Tibial artery (tissue), 4 donors: ENCODE data around the gene ELP5.

Source experiments
- DNase-seq, 2 donors: peaks; one replicate each; pipeline ENCODE4 v3.0.0-alpha.2; 2019
- H3K27ac ChIP-seq, 2 donors: fragments of 200-600 bp; sonication (generic) in 1 of 2; 1 replicate in 1 of 2; 2 replicates in 1 of 2; pipeline ENCODE4 v1.5.1; 2018 to 2019; ENCODE audit warnings: mild to moderate bottlenecking in 1 of 2
- H3K27me3 ChIP-seq, 2 donors: fragments of 200-600 bp; sonication (generic) in 1 of 2; one replicate each; pipeline versions ENCODE4 v1.5.1 to v1.6.0; 2016 to 2019
- H3K36me3 ChIP-seq, 3 donors: fragments of 200-600 bp; sonication (generic) in 2 of 3; one replicate each; pipeline ENCODE4 v1.5.1; 2016 to 2019; ENCODE audit warnings: mild to moderate bottlenecking in 2 of 3
- H3K4me1 ChIP-seq, 4 donors: fragments of 200-600 bp; sonication (generic) in 2 of 4; 1 replicate in 3 of 4; 2 replicates in 1 of 4; pipeline ENCODE4 v1.5.1; 2016 to 2019
- H3K4me3 ChIP-seq, 2 donors: fragments of 200-600 bp; sonication (generic) in 1 of 2; 1 replicate in 1 of 2; 2 replicates in 1 of 2; pipeline ENCODE4 v1.5.1; 2018 to 2019; ENCODE audit warnings: mild to moderate bottlenecking in 2 of 2
- H3K9me3 ChIP-seq, 3 donors: fragments of 200-600 bp; sonication (generic) in 1 of 3; one replicate each; pipeline ENCODE4 v1.5.1; 2016 to 2019
- intact Hi-C: fragments of 100-400 bp; cut with DNase I; formaldehyde crosslinking; loops from one replicate; pipeline ENCODE4 v1.15.0; 2023; ENCODE audit warnings: low total_unique reads
- TF ChIP-seq, protein P1 (sequence below), 2 experiments: fragments of 200-600 bp in 1 of 2; fragments of 450-650 bp in 1 of 2; IDR thresholded peaks; one replicate each; pipeline ENCODE4 v1.5.1; 2017 to 2019; ENCODE audit warnings: antibody characterized with exemption in 2 of 2, mild to moderate bottlenecking in 1 of 2, moderate library complexity in 1 of 2

Gene ELP5

DNA sequence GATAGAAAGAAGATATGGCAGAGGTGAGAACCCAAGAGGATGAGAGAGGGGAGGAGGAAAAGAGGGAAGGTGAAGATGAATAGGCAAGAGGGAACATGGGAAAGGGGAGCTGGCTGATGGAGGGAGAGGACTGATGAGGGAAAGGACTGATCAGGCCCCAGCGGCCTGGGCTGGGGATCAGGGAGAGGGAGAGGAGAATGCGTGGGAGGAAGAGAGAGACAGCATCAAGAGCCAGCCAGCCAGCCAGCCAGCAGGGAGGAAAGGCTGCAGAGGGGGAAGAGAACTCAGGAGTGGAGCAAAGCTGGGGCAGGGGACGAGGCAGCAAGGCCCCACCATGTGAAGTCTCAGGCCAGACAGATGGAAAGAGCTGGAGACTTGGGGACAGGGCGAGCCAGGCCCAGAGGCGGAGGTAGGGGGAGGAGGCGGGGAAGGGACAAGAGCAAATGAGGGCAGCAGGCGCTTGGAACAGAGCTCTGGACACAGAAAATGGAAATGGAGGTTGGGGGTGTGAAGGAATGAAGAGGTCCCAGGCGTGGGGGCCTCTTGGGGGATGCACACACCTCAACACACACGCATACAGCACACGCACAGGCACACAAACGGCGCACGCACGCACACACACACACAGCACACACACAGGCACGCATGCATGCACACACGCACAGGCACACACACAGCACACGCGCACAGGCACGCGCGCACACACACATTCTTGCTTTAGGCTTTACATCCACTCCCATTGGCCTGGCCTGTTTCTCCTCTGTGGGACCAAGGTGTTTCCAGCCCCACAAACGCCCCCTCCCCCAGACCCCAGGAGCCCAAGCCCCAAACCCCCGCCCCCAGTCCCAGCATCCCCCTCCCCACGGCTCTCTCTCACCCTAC lies 44.7 kb upstream of the ELP5 start:
- Histone ChIP-seq H3K36me3 (peaks cover 0 to 15% (median 12%) of the 10 kb centered on the region in 3 donors), H3K4me3 (no peak overlapping the region), H3K27ac (no peak overlapping the region), H3K9me3 (no peaks in the 10 kb centered on the region), H3K27me3 (peaks cover 0 to 42% of the 10 kb centered on the region in 2 donors), H3K4me1 (peaks cover 0 to 18% (median 8%) of the 10 kb centered on the region in 4 donors)
- intact Hi-C loops, result no loop called here
- TF ChIP-seq, protein P1, sequence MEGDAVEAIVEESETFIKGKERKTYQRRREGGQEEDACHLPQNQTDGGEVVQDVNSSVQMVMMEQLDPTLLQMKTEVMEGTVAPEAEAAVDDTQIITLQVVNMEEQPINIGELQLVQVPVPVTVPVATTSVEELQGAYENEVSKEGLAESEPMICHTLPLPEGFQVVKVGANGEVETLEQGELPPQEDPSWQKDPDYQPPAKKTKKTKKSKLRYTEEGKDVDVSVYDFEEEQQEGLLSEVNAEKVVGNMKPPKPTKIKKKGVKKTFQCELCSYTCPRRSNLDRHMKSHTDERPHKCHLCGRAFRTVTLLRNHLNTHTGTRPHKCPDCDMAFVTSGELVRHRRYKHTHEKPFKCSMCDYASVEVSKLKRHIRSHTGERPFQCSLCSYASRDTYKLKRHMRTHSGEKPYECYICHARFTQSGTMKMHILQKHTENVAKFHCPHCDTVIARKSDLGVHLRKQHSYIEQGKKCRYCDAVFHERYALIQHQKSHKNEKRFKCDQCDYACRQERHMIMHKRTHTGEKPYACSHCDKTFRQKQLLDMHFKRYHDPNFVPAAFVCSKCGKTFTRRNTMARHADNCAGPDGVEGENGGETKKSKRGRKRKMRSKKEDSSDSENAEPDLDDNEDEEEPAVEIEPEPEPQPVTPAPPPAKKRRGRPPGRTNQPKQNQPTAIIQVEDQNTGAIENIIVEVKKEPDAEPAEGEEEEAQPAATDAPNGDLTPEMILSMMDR (IDR thresholded peaks at IDR 0.05), result no peak
- no peak for DNase-seq

DNA sequence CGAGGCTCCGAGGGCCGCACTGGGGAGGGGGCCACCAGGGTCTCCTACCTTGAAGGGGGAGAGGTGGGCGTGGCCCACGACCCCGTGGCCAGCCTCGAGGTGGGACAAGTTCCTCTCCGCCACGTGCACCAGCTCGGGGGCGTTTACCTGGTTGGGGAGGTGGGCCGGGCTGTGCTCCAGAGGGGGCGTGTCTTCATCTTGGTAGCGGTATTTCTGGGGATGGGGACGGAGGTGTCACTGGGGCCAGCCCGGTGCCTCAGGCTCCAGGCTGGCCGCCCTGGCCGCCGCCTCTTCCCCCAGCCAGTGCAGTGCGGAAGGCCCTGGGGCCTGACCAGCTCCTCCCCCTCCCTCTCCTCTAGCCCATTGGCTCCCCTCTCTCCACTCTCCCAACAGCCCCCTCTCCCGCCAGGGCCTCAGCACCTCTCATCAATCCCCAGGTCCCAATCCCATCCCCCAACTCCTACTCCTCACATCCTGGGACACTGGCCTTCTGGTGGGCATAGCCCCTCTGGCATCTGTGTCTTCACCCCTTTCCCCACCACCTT lies 43.9 kb upstream of the ELP5 start:
- TF ChIP-seq, protein P1 (IDR thresholded peaks at IDR 0.05), result no peak
- no peak for DNase-seq
- Histone ChIP-seq H3K4me1 (peaks cover 0 to 18% (median 8%) of the 10 kb centered on the region in 4 donors), H3K27me3 (peaks cover 0 to 43% of the 10 kb centered on the region in 2 donors), H3K27ac (no peak overlapping the region), H3K9me3 (no peaks in the 10 kb centered on the region), H3K36me3 (peaks cover 0 to 7% (median 7%) of the 10 kb centered on the region in 3 donors), H3K4me3 (no peak overlapping the region)
- intact Hi-C loops, result no loop called here

DNA sequence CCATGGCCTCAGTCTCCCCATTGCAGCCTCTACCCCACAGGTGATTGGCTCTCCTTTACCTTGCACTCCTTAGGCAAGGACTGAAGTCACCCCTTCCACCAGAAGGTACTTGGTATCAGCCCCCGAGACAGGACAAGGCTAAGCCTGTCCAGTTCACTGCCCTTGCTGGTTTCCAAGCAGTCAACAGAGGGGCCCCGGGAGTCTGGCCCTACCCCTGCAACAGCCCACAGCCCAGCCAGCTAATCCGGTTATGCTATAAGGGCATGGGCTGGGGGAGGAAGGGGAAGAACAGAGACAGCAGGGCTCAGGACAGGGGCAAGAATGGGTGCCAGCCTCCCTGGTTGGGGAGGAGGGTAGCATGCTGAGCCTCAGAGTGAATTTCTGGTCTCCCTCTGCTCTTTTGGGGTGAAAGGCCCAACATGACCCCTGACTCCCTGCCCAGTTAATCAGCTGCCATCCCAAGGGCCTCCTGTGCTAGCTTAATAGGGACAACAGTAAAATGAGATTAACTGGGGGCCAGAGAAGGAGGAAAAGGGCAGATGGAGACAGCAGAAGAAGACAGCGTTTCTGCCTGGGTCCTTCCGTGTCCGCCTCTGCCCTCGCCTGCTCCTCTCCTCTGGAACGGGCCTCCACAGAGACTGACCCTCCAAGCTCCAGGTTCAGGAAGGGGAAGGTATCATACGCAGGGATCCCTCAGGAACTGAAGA lies 43.1 kb upstream of the ELP5 start:
- no peak for DNase-seq
- no peaks in the 10 kb centered on the region for H3K36me3 ChIP-seq
- TF ChIP-seq, protein P1 (IDR thresholded peaks at IDR 0.05), result no peak
- intact Hi-C loops, result no loop called here
- H3K27me3 ChIP-seq, result peaks cover 0 to 43% of the 10 kb centered on the region in 2 donors
- no peaks in the 10 kb centered on the region for H3K9me3 ChIP-seq
- peaks cover 0 to 22% (median 11%) of the 10 kb centered on the region in 4 donors for H3K4me1 ChIP-seq
- no peak overlapping the region for H3K27ac ChIP-seq
- H3K4me3 ChIP-seq, result no peak overlapping the region

DNA sequence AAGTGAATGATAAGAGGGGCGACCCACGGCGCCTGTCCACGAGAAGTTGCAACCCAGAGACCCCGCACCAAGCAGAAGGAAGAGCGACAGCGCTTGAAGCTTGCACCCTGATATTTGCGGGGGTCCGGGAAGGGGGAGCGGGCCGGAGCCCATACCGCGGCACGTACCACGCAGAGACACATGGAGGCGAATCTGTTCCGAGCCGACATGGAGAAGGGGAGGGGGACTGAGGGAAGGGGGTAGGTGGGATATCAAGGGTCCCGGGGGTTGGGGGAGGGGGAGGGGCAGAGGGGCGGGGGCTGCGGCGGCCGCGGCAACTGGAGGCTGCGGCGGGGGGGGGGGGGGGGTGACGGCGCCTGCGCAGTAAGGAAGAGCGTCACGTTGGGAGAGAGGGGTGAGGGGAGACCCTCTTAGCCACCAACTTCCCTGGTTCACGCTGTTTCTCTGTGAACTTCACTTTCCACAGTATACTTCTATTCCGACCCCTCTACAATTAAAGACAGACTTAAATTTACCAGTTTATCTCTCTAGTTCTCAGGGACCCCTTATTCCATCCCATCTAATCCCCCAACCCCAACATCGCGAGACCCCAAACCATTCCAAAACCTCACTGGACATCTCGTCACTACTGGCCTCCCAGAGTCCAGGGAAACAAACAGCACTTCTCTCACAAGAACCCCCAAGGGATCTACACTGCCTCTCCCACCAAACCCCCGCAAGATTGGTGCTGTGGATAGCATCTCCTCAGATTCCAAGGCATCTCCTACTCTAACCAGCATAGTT lies 40.3 kb upstream of the ELP5 start:
- H3K4me3 ChIP-seq, result no peak overlapping the region
- H3K27me3 ChIP-seq, result peaks cover 0 to 49% of the 10 kb centered on the region in 2 donors
- TF ChIP-seq, protein P1 (IDR thresholded peaks at IDR 0.05), result no peak
- no peaks in the 10 kb centered on the region for H3K36me3 ChIP-seq
- H3K9me3 ChIP-seq, result no peaks in the 10 kb centered on the region
- intact Hi-C loops, result no loop called here
- H3K4me1 ChIP-seq, result peaks cover 0 to 33% (median 27%) of the 10 kb centered on the region in 4 donors
- H3K27ac ChIP-seq, result no peak overlapping the region
- DNase-seq, result no peak

DNA sequence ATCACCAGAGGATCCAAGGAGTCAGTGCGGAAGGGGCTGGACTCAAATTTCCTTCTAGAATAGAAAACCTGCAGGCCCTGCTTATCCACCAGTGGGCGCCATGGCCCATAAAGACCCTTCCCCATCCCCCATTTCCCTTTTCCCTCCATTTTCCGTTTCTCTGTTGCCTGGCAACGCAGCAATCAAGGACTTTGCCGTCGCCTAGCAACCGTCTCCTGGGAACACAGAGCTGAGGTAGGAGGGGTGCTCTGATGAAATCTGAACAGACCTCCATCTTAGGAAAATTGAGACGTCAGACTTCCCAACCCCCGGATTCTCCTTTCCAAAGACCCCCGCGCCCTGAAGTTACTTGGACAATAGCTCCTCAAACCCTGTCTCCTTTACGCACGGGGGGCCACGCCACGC lies 38.1 kb upstream of the ELP5 start:
- Histone ChIP-seq H3K36me3 (no peaks in the 10 kb centered on the region), H3K9me3 (no peaks in the 10 kb centered on the region), H3K4me3 (peak overlapping the region; percentile 49 to 53), H3K4me1 (peaks cover 0 to 49% (median 31%) of the 10 kb centered on the region in 4 donors), H3K27ac (peak overlapping the region; percentile 59 to 64), H3K27me3 (peaks cover 0 to 37% of the 10 kb centered on the region in 2 donors)
- peak in 1 of 2 donors; percentile 71 for DNase-seq
- TF ChIP-seq, protein P1 (IDR thresholded peaks at IDR 0.05), result peak in 1 of 2 experiments; percentile 27
- intact Hi-C loops, result no loop called here
